Measurements from ENCODE around the gene DISC1. TPM values are rescaled to one million over a fixed set of nuclear protein-coding genes. Genes with fewer than 3 reads are reported as not detected.

Gene DISC1
- total and polyA plus RNA-seq, 2 donors (not counting 3 experiments of a cell fraction or from before 2014, with no cell fraction given), result 3.3 to 14.7 TPM

GRCh38 chr1:231857609-231858135 lies 231.1 kb downstream of the DISC1 start:
- dilution Hi-C loops (cut with MboI; ENCODE audit: extremely low pct_ligation_motif_present, low sequenced_read_pairs) (no loop called here), intact Hi-C loops (cut with micrococcal nuclease) (no loop called here)
- ChIA-PET POLR2A (no interaction called here), CTCF (no interaction called here)
- no peaks in the 10 kb centered on the region for H3K79me2 ChIP-seq (ENCODE audit: control insufficient read depth, insufficient read depth, low read length)
- no peak overlapping the region for H2AFZ ChIP-seq (ENCODE audit: low read depth, low read length)
- H3K9me3 ChIP-seq (replicated peaks; ENCODE audit: control insufficient read depth, insufficient read depth, low read length), result no peaks in the 10 kb centered on the region
- TF ChIP-seq EZH2 (IDR thresholded peaks at IDR 0.05; ENCODE audit: borderline replicate concordance, low read depth, low read length, severe bottlenecking) (no peak), FOS (IDR thresholded peaks at IDR 0.05; ENCODE audit: borderline replicate concordance, insufficient read depth, low read length) (no peak), MYC (IDR thresholded peaks at IDR 0.05; ENCODE audit: low read depth, low read length) (no peak)
- H4K20me1 ChIP-seq (replicated peaks; ENCODE audit: control insufficient read depth, extremely low read depth, insufficient read depth, low read length), result no peaks in the 10 kb centered on the region
- H3K4me2 ChIP-seq (ENCODE audit: insufficient read depth, low read length), result no peak overlapping the region
- no peaks in the 10 kb centered on the region for H3K36me3 ChIP-seq (ENCODE audit: control insufficient read depth in 2 of 2, extremely low read depth in 1 of 2, insufficient read depth in 2 of 2, low read length in 2 of 2)
- no peak overlapping the region for H3K27ac ChIP-seq (ENCODE audit: insufficient read depth, low read depth, low read length)
- no peak for FAIRE-seq
- BruUV-seq (replicated peaks), result no TSS peak
- DNase-seq (ENCODE audit: low read depth, low spot score), result no peak
- H3K4me1 ChIP-seq (ENCODE audit: control insufficient read depth, extremely low read depth, insufficient read depth, low read length), result no peaks in the 10 kb centered on the region
- H3K27me3 ChIP-seq (ENCODE audit: control insufficient read depth in 2 of 2, insufficient read depth in 2 of 2, low read length in 2 of 2), result no peaks in the 10 kb centered on the region
- H3K9me1 ChIP-seq (replicated peaks; ENCODE audit: control insufficient read depth, extremely low read depth, insufficient read depth, low read length), result no peaks in the 10 kb centered on the region
- H3K9ac ChIP-seq (replicated peaks; ENCODE audit: extremely low read depth, insufficient read depth, low read length), result no peak overlapping the region
- H3K4me3 ChIP-seq (replicated peaks in 1 of 3; ENCODE audit: insufficient read depth in 1 of 3, low read depth in 1 of 3, low read length in 3 of 3), result no peak overlapping the region

GRCh38 chr1:231860221-231861088 lies 233.9 kb downstream of the DISC1 start:
- H3K79me2 ChIP-seq (ENCODE audit: control insufficient read depth, insufficient read depth, low read length), result no peaks in the 10 kb centered on the region
- TF ChIP-seq MAX (IDR thresholded peaks at IDR 0.05; ENCODE audit: insufficient read depth, insufficient read length), result no peak
- TF ChIP-seq GATA2 (IDR thresholded peaks at IDR 0.05; ENCODE audit: insufficient read depth, insufficient read length, low read depth, low read length), result no peak
- TF ChIP-seq MYC (IDR thresholded peaks at IDR 0.05; ENCODE audit: low read depth, low read length), result no peak
- no peak for TF ChIP-seq POLR2AphosphoS5 (IDR thresholded peaks at IDR 0.05; ENCODE audit: insufficient read depth, low read depth, low read length)
- no peaks in the 10 kb centered on the region for H3K4me1 ChIP-seq (ENCODE audit: control insufficient read depth, extremely low read depth, insufficient read depth, low read length)
- FAIRE-seq (no peak), DNase-seq (ENCODE audit: low read depth, low spot score) (no peak)
- H3K9me1 ChIP-seq (replicated peaks; ENCODE audit: control insufficient read depth, extremely low read depth, insufficient read depth, low read length), result no peaks in the 10 kb centered on the region
- no peak overlapping the region for H3K4me3 ChIP-seq (replicated peaks in 1 of 3; ENCODE audit: insufficient read depth in 1 of 3, low read depth in 1 of 3, low read length in 3 of 3)
- CTCF ChIA-PET, result interaction anchor here (1.0 kb wide), 1 partner anchor 104 kb away, joined by 3 read pairs; no protein-coding TSS in a partner anchor
- H2AFZ ChIP-seq (ENCODE audit: low read depth, low read length), result no peak overlapping the region
- intact Hi-C loops (cut with micrococcal nuclease) (loop anchor here (5.0 to 10.0 kb wide), 3 partner anchors 48 to 1164 kb away; no protein-coding TSS in a partner anchor), dilution Hi-C loops (cut with MboI; ENCODE audit: extremely low pct_ligation_motif_present, low sequenced_read_pairs) (no loop called here)
- no peak overlapping the region for H3K27ac ChIP-seq (ENCODE audit: insufficient read depth, low read depth, low read length)
- no peaks in the 10 kb centered on the region for H3K9me3 ChIP-seq (replicated peaks; ENCODE audit: control insufficient read depth, insufficient read depth, low read length)
- POLR2A ChIA-PET, result no interaction called here
- H3K4me2 ChIP-seq (ENCODE audit: insufficient read depth, low read length), result no peak overlapping the region
- no TSS peak for BruUV-seq (replicated peaks)
- no peaks in the 10 kb centered on the region for H4K20me1 ChIP-seq (replicated peaks; ENCODE audit: control insufficient read depth, extremely low read depth, insufficient read depth, low read length)
- no peaks in the 10 kb centered on the region for H3K36me3 ChIP-seq (ENCODE audit: control insufficient read depth in 2 of 2, extremely low read depth in 1 of 2, insufficient read depth in 2 of 2, low read length in 2 of 2)
- H3K9ac ChIP-seq (replicated peaks; ENCODE audit: extremely low read depth, insufficient read depth, low read length), result no peak overlapping the region
- H3K27me3 ChIP-seq (ENCODE audit: control insufficient read depth in 2 of 2, insufficient read depth in 2 of 2, low read length in 2 of 2), result no peaks in the 10 kb centered on the region
